T-helper 1 cell treated with Interleukin-12 subunit alpha and Interleukin-12 subunit beta and Interleukin-4 antibody, amounts not matched to agents 30 ng/mL and 1 ng/mL, for 36 hours (primary cell): Measurements from ENCODE around the gene DAB2IP. TPM values are rescaled to one million over a fixed set of nuclear protein-coding genes. Genes with fewer than 3 reads are reported as not detected.
"Not testable (repeated sequence)": the region's sequence is repeated elsewhere in the genome, so short reads cannot be mapped to it uniquely, and the experiment has no call there.

Experiments used
- intact Hi-C: fragments of 100-400 bp; cut with micrococcal nuclease; formaldehyde crosslinking; loops from one replicate; pipeline ENCODE4 v1.15.1; 2024
- total RNA-seq: library from RNA; stranded (reverse); gene quantifications from 2 replicates; pipeline ENCODE4 v1.2.3, GENCODE V29; 2022

Gene DAB2IP
- total RNA-seq, 1 donor from 2014 or later: 0.32 TPM

GRCh38 chr9:121785673-121786542 is 134.5 kb downstream of the DAB2IP start:
- intact Hi-C loops: no loop called here

GRCh38 chr9:121786543-121786948 is 135.1 kb downstream of the DAB2IP start:
- intact Hi-C loops: no loop called here

- intact Hi-C loops: no loop called here
These were observed 135.6 kb downstream of the DAB2IP start for GRCh38 chr9:121786998-121787422.

DNA sequence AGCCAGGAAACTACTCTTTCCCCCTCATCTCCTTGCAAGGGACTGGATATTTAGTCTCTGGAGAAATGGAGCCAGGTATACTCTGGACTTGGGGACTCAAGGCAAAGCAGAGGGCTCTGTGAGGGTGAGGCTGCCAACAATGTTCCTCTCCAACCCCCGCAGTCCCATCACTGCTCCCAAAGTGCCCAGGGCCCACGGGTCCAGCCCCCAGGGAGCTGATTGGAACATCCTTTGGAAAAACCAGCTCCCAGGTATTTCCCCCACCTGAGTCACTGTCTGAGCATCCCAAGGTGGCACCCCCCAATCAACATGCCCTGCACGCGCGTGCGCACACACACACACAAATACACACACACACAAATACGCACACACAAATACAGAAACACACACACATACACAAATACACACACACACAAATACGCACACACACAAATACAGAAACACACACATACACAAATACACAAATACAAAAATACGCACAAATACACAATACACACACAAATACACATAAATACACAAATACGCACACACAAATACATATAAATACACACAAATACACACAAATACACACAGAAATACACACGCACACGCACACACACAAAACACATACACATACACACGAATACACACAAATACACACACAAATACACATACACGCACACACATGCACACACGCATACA is 137.4 kb downstream of the DAB2IP start:
- intact Hi-C loops: no loop called here

GRCh38 chr9:121790841-121791240 is 139.4 kb downstream of the DAB2IP start:
- intact Hi-C loops: no loop called here

DNA sequence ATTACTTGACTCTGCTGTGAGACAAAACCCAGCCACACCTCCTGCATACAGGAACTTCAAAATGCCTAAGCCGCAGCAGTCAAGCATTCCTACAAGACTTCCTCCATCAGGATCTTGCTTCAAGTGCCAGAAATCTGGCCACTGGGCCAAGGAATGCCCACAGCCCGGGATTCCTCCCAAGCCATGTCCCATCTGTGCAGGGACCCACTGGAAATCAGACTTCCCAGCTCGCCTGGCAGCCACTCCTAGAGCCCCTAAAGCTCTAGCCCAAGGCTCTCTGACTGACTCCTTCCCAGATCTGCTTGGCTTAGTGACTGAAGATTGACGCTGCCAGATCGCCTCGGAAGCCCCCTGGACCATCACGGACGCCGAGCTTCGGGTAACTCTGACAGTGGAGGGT is 141.0 kb downstream of the DAB2IP start:
- intact Hi-C loops: not testable (repeated sequence)

GRCh38 chr9:121794334-121794733 is 142.9 kb downstream of the DAB2IP start:
- intact Hi-C loops: not testable (repeated sequence)

DNA sequence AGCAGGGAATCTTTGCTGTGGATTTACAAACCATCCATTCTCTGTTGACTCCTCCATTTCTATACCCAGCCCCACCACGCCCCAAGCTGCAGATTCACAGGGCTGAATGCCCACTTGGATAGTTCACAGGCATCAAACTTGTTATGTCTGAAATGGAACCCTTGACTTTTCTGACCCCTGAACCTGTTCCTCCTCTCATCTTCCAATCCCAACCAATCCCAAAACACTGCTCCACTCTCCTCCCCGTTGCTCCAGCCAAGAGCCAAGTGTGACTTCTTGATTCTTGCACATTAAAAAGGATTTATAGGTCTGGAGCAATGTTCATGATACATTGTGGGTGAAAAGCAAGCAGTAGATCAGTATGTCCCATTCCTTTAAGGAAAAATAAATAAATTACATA is 145.6 kb downstream of the DAB2IP start:
- intact Hi-C loops: no loop called here

- intact Hi-C loops: no loop called here
These were observed 147.5 kb downstream of the DAB2IP start for GRCh38 chr9:121798941-121799340.

GRCh38 chr9:121800376-121800775 is 148.9 kb downstream of the DAB2IP start:
- intact Hi-C loops: no loop called here

GRCh38 chr9:121801579-121801978 is 150.1 kb downstream of the DAB2IP start:
- intact Hi-C loops: no loop called here

DNA sequence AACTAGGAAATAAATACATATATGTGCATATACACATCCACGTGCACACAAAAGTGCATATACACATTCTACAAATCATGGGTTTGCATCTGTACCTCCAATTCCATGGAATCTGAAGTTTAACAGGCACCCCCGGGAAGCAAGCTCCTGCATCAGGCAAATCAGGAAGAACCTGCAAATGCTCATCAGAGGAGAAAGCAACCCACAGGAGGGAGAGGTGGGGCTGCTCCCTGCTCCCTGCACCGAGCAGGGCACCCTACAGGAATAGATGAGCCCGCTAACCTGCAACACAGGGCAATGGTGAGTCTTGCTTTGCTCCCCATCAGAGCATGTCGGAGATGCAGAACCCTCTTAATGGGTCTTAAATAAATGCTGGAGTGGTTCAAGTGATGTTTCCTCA is 151.3 kb downstream of the DAB2IP start:
- intact Hi-C loops: no loop called here

DNA sequence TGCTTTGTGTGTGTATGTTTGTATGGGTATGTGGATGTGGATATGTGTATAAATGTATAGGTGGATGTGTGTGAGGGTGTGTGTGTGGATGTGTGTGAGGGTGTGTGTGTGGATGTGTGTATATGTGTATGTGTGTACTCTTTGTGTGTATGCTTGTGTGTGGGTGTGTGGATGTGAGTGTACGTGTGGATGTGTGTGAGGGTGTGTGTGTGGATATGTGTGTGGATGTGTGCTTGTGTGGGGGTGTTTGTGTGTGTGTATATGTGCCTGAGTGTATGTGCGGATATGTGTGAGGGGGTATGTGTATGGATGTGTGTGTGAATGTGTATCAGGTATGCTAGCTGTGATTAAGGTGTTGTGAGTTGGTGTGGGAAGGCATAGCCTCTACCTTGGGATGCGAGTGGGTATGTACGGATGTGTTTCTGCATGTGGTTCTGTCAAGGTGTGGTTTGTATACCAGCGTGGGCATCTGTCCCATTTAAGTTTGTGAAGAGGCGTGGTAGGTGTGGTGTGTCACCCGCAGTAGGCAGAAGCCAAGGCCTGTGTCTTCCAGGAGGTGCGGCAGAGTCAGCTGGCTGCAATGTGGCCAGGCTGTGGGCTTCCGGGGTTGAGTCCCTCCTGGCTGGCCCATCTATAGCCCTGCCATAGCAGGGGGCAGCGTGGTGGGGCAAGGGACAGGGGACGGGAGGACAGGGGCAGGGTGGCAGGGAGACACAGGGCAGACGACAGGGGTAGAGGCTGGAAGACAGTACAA is 155.8 kb downstream of the DAB2IP start:
- intact Hi-C loops: no loop called here

DNA sequence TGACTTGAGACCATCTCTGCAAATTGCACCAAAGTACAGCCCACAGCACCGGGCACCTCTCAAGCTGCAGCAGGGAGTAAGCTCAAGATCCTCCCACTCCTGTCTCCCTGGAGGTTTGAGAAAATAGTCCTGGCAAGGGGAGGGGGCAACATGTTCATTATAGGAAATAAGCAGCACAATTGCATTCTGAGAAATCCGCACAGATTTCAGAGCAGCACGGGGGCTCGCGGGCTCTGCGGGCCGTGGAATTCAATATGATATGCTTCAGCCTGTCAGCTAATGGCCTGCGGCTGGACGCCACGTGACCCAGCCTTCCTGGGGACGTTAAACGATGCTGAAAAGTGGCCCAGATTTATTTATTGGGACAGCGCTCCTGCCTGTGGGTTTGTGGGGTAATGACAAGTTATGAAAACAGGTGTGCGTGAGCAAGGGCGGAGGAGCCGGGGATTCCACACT is 156.4 kb downstream of the DAB2IP start:
- intact Hi-C loops: no loop called here

GRCh38 chr9:121808781-121809180 is 157.3 kb downstream of the DAB2IP start:
- intact Hi-C loops: no loop called here

- intact Hi-C loops: no loop called here
These were observed 158.1 kb downstream of the DAB2IP start for GRCh38 chr9:121809356-121810050.

GRCh38 chr9:121810489-121810888 is 159.1 kb downstream of the DAB2IP start:
- intact Hi-C loops: no loop called here

- intact Hi-C loops: no loop called here
These were observed 159.7 kb downstream of the DAB2IP start for GRCh38 chr9:121811140-121811539.

DNA sequence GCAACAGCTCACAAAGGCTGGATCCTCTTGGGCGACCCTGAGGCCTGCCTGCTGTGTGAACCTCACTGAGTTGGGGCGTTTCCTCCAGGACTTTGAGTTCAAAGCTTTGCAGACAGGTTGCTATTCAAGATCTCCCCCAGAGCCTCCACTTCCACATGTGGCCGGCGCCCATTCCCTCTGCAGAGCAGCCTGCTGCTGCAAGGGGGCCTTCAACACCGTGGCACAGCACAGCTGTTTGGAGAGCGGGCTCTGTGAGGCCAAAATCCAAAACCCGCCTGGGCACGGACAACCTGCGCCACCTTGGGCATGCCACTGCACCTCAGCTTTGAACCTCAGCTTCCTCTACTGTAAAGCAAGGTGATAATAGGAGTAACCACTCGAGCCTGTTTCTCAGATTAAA is 160.3 kb downstream of the DAB2IP start:
- intact Hi-C loops: no loop called here

- intact Hi-C loops: no loop called here
These were observed 160.8 kb downstream of the DAB2IP start for GRCh38 chr9:121812159-121812735.
